KG1 (cell line): Measurements from ENCODE around the gene SEC23IP.
"Not testable (repeated sequence)": the region's sequence is repeated elsewhere in the genome, so short reads cannot be mapped to it uniquely, and the experiment has no call there.

Experiments used
- DNase-seq: peaks from one replicate; lab custom pipeline; 2025; lab: John Stamatoyannopoulos, UW

The SEC23IP gene

DNA sequence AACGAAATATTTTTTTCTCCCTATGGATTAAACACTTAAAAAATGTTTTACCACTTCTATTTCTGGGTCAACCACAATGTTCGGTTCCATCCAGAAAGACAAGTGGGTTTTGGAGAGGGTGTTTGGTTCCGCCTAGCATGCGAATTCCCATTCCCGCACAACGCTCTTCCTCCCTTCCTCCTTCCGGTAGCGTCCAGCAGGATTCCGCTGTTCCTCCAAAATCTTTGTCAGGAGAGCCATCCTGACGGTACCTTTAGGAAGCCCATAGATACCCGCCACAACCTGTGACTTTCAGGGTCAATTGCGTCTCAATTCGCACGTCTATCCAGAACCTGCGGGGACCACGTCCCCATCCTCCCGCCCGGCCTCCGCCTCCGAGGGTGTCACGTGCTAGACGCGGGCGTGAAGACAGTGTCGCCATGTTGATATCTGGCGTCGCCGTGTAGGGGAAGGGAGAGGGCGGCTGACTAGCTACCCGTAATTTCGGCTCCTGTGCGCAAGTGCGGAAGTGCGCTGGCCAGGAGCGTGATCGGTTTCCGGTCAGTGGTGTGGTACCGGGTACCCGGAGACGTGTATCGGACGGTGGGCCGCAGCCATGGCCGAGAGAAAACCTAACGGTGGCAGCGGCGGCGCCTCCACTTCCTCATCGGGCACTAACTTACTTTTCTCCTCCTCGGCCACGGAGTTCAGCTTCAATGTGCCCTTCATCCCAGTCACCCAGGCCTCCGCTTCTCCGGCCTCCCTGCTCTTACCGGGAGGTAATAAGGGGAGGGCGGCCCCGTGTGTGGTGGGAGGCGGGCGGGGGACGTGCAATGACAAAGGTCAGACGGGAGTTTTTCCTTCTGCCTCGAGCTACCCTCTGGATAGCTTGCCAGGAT is at the start of gene SEC23IP:
TSS of gene SEC23IP (plus strand) at position 543 of the 878 bp plus-strand sequence. CDS start at position 596, 53 bp downstream.
- DNase-seq = peak; percentile 82

DNA sequence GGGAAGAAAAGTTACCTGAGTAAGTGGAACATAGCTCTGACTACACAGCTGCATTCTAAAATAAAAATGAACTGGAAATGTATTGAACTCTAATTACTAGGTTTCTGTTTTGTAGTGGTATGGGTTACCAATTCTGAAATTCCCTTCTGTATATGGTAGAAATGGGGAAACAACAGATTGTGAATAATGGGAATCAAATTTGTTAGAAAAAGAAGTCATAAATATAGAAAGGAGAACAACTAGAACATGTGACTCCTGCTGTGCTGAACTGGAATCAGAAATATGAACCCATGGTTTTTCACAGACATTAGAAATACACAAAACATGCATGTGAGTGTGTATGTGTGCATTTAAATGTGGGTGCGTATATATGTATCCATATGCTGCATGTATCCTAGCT is 46.9 kb upstream of the SEC23IP start:
- DNase-seq = no peak

DNA sequence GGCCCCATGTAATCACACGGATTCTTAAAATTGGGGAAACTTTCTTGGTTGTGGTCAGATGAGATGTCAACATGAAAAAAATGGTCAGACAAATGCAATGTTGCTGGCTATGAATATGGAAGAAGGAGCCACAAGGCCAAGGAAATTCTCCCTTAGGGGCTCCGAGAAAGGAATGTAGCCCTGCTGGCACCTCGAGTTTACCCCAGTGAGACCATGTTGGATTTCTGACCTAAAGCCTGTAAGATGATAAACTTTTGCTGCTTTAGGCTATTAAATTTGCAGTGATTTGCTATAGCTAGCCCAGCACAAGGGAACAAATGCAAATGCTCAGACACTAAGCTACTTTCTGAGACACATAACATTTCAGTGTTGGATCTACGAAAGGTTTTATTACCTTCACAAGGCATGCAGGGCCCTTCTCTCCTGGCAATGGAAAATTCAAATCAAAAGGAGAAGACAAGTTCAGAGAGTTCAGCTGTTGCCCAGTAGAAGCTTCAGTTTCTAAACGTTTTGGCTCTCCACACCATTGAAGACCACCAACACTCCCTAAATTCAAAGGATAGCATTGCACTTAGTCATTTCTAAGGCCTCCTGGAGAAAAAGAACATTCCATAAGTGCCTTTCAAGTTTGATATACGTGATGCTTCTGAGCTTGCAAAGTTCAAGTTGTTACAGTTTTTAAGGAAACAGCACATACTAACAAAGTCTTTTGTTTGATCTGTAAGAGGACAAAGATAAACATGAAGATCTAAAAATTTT is 43.3 kb upstream of the SEC23IP start:
- DNase-seq = no peak

DNA sequence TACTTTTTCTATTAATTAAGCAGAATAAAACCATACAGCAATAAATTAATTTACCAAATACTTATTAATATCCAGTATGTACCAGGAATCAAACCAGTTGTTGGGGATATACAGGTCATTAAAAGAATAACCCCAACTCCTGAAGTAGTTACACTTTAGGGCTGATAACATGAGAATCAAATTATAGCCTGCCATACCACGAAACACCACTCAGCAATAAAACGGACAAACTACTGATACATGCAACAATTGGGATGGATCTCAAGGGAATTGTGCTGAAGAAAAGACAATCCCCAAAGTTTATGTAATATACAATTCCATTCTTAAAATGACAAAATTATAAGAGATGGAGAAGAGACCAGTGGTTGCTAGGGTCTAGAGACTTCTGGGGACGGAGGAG is 42.6 kb upstream of the SEC23IP start:
- no peak for DNase-seq

DNA sequence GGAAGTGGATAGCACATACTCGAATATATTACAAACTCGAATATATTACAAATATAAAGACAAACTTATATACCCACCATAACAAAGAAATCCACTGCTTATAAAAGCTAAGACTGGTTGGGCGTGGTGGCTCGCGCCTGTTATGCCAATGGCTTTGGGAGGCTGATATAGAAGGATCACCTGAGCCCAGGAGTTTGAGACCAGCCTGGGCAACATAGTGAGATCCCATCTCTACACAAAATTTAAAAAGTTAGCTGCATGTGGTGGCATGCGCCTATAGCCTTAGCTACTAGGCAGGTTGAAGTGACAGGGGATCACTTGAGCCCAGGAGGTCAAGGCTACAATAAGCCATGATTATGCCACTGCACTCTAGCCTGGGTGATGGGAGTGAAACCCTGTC is 40.3 kb upstream of the SEC23IP start:
- no peak for DNase-seq

DNA sequence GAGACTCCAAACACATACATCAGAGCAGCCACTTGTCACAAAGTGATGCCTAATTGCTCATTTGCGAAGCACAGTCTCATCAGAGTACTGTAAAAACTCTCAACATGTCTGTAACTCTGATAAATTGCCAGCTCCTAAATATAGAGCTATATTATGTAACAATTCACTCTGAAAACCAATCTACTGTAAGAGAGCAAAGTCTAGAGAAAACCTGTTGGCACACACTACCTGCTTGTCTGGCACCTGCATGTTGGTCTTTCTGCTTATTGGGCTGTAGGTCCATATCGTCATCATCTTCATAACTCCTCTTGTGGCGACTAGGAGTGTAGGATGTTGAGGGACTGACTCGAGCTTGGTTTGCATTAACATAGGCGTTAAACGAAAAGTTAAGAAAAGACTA is 39.7 kb upstream of the SEC23IP start:
- no peak for DNase-seq

DNA sequence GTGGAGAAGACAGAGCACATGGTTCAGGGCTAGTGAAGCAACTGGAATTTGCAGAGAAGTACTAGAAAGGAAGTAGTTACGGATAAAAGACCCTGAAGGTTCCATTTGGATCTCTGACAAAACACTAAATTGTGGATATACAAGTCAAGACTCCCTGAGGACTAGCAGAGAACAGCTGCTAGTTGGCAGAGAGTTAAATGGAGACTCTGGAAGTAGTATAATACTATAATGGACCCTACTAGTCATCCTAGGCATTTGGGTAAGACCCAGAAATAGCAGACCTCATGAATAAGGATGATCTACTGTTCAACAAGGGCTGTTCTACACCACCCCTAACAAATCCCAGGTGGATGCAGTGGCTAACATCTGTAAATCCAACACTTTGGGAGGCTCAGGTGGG is 39.0 kb upstream of the SEC23IP start:
- no peak for DNase-seq

DNA sequence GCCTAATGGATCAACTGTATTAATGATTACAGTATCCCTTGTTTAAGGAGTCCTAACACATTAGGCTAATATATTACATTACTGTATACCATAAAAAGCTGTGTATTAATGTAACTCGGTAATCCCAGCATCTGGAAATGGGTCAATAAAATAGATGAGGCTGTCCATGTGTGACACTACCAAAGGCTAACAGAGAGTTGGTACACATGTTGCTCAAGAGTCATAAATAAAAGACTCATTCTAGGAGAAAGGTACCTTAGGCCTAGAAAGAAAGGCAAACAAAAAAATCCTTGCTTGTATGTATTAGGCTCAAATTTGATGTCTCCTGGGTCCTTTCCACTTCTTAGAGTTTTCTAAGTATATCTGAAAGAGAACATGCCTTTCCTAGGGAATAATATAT is 34.5 kb upstream of the SEC23IP start:
- DNase-seq = no peak

DNA sequence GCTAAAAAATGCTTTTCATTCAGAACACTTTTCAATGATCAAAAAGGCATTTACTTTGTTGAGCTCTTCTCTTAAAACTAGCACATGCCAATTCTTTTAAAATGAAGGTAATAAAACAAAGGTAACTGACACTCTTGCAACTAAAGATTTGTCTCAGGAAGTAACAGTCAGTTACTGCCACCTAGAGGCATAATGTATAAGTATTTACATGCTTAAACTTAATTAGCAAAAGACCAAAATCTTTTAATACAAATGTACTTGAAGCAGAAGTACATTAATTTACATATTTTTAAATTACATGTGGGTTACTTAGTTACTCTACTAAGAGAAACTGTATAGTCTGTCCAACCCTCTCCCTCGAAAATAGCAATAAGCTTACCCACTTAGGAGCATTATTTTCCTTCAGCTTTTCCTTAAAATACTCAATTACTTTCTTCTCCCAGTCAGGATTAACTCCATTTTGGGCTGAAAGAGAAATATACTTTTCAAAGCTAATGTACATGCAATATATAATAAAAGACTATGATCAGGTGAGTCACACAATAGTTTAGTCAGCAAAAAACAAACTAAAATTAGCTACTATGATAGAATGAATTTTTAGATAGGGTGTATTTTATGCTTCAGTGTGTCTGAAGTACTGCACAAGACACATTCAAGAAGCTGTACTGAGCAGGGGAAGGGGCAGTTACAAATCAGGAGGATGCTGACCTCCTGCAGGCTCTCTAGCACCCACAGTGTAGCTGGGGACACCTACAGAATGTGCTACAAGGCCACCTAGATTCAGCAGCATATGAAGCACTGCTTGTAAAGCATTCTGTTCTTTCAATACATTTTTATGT is 32.9 kb upstream of the SEC23IP start:
- DNase-seq = peak; percentile 13

DNA sequence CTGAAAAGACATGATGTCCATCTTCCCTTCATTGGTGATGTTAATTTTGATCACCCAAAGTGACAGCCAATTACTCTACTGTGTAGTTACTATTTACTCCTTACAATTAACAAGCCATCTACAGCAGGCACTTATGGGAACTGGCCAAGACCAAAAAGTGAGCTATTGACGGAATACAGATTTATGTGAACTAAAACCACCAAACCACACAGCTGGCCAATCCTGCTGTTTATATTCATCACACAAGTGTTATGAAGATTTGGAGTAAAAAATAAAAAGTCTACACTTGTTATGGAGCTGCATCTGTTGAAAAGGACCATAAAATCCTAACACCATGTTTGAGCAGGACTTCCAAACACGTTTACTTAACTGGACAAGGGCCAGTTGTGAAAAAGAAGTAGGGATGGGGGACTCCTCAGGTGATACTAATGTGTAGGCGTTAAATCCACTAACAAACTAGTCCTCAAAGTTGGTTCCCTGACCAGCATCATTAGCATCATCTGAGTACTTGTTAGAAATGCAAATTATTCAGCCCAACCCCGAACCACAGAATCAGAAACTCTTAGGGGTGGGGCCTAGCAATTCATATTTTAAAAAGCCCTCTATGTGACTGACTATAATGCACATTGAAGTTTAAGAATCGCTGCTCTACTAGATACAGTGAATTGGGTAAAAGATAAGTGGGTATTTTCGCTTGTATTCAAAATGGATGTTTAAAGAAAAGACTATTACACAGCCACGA is 31.5 kb upstream of the SEC23IP start:
- no peak for DNase-seq

DNA sequence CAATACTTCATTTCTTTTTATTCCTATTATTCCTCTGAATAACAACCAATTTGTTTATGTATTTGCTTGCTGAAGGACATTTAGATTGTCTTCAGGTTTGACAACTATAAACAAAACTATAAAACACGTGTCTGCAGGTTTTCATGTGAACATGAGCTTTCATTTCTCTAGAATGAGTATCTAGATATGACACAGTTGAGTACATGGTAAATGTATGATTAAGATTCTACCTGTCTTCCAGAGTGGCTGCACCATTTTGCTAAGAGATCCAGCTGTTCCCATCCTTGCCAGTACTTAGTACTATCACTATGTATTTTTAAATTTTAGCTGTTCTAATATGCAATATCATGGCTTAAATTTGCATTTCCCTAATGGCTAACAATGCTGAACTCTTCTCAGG is 30.0 kb upstream of the SEC23IP start:
- DNase-seq = no peak

DNA sequence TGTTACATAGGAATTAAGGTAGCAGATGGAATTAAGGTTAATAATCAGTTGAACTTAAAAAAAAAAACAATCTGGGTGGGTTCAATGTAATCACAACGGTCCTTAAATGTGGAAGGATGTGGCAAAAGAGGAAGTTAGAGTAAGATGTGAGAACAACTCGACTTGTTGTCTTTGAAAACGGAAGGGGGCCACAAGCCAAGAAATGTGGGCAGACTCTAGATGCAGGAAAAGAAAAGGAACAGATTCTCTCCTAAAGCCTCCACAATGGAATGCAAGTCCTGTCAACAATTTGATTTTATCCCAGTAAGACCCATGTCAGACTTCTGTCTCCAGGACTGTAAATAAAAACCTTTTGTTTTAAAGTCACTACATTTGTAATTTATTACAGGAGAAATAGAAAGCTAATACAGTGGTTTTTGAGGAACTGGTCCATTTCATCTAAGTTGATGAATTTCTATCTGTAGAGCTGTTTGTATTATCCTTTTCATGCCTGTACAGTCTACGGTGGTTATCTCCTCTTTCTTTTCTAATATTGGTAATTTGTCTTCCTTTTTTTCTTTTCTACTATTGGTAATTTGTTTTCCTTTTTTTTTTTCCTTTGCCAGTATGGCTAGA is 28.5 kb upstream of the SEC23IP start:
- DNase-seq = no peak

DNA sequence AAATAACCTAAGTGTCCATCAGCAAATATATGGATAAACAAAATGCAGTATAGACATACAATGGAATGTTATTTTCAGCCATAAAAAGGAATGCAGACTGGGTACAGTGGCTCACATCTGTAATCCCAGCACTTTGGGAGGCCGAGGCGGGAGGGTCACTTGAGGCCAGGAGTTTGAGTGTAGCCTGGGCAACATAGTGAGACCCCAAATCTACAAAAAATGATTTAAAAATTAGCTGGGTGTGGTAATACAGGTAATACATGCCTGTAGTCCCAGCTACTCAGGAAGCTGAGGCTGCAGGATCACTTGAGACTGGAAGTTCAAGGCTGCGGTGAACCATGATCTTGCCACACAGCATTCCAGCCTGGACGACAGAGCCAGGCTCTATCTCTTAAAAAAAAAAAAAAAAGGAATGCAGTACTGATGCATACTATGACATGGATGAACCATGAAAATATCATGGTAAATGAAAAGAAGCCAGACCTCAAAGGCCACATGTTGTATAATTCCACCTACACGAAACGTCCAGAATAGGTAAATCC is 26.8 kb upstream of the SEC23IP start:
- no peak for DNase-seq

DNA sequence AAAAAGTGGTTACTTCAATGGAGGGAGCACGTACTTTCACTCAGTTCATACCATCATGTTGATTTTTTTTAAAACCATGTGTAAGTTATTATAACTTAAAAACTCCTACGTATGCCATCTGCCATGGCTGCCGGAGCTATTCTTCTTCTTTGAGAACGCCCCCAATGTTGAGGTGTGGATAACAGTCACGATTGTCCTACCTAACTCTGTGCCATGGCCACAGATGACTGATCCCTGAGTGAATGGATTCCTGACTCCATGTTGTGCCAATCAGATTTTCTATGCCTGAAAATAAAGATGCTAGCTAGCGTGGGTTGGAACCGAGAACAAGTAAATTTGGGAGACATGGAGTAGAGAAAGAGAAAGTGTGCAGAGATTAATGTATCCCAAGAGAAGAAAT is 25.2 kb upstream of the SEC23IP start:
- no peak for DNase-seq

DNA sequence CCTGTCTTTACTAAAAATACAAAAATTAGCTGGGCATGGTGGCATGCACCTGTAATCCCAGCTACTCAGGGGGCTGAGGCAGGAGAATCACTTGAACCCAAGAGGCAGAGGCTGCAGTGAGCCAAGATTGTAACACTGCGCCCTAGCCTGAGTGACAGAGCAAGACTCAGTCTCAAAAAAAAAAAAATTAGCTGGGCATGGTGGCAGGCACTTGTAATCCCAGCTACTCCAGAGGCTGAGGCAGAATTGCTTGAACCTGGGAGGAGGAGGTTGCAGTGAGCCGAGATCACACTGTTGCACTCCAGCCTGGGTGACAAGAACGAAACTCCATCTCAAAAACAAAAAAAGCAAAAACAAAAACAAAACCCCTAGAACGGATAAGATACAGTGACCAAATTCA is 23.1 kb upstream of the SEC23IP start:
- DNase-seq = not testable (repeated sequence)

DNA sequence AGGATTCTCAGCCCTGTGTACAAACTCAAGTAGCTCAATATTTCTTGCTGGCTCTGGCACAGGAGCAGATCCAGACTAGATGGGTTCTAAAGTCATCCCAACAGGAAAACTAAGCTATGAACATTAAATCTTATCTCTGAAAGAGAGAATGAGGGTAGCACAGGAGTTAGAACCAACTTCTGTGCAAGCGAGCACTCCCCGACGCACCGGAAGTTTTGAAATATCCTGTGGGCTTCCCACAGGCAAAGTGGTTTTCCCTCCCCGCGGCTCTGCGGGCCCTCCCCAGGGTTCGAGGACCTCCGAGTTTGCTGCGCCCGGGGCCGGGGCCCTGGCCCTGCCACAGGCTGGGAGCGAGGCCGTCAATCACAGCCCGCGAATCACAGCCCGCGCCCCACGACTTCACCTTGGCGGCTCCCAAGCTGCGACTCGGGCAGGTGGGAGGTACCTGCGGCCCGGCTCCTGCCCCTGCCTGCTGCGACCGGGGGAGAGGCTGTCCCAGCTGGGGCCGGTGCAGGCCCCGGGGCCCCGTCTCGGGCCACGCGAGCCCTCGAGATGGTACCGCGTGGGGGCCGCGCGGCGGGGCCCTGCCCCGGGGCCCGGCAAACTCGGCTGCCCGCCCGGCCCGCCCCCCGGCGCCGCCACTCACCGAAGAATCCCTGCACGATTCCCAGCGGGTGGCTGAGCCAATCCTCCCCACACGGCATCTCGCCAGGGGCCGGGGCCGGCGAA is 20.5 kb upstream of the SEC23IP start:
- DNase-seq = peak; percentile 61

DNA sequence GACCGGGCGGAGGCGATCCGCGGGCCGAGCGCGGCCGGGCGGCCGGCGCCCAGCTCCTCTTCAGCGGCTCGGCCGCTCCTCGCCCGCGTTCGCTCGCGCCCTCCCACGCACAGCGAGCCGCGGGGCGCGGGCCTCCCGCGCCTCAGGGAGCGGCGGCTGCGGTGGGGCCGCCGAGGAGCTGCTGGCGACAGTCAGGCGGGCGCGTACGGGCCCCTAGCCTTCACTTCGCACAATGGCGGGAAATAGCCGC is 20.0 kb upstream of the SEC23IP start, which contains the start of gene MCMBP:
TSS of gene MCMBP (minus strand) at position 234 of the 250 bp plus-strand sequence. CDS start 259 bp downstream, outside the sequence.
- no peak for DNase-seq

DNA sequence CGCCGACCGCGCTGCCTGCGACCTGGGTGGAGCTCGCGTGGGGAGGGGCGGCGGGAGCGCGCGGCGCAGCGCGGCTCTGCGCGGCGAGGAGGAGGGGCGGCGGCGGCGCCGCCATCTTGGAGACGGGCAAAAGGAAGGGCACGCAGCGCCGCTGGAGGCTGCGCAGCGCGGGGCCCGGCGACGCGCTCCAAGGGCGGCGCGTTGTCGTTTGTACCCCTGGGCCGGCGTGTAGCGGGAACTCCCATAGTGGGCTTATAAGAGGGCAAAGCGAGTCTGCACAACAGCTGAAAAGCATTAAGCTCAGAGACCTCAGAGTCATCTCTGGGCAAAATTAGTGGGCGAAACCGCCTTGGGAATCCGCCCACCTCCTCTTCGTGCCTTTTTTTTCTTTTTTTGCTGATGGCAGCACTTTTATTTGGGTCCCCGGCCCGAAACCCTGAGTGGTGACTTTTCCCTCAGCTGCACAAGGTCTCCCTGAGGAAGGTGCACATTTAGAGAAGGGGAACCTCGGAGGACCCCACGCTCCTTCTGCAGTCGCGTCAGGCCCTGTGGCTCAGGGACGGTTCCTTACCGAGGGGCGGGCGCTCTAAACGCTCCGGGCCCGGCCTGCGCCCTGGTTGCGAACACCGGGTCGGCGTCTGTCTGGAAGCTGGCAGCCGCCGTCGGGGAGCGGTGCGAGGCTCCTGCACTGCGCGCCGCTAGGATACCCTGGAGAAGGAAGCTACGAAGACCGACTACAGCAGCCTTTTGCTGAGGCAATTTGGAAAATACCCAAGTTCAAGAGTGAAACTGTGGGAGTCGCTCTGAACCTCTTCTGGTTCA is 19.5 kb upstream of the SEC23IP start:
- DNase-seq = peak; percentile 58

DNA sequence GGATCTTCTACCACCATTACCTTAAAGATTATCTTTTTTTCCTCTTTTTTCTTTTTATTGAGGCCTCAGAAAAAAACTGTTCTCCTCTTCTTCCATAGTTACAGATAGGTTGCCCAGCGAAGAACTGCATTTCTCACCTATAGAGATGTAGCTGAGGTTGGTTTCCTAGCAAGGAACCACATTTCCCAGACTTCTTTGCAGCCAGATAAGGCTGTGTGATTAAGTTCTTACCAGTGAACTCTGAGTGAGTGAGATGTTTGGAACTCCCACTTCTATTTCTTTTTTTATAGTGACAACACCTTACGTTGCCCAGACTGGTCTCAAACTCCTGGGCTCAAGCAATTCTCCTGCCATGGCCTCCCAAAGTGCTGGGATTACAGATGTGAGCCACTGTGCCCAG is 14.0 kb upstream of the SEC23IP start:
- DNase-seq = no peak
